DMS79 treated with DMSO at 0.1 percent for 48 hours (cell line): ENCODE data around the gene ZDHHC14.

Experiments
- DNase-seq: peaks from one replicate; lab custom pipeline; 2025; lab: John Stamatoyannopoulos, UW

The ZDHHC14 gene

DNA sequence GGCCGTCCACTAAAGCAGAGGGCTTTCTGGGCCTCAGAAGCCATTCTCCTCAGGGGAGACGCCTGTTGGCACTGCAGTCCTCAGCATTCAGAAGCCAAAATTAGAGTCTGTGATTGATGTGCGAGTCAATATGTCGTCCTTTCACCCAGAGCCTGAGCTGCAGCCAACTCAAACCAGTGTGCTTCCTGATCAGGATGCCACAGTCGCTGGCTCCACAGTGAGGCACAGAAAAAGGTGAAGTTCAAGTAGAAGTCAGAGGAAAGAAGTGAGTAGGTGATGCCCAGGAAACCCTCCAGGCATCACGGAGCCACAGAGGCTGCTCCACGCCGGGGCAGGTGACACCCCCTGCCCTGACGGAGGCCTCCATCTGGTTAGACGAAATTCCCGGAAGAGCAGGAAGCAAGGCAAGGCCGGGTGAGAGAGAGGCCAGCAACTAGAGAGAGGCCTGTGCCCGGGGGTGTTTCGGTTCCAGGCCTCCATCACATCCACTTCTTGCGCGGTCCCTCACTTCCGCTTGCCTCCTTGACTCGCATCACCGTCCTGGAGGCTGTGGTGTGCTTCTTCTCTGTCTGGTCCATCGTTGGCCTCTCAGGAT lies 264.3 kb downstream of the ZDHHC14 start:
- no peak for DNase-seq

DNA sequence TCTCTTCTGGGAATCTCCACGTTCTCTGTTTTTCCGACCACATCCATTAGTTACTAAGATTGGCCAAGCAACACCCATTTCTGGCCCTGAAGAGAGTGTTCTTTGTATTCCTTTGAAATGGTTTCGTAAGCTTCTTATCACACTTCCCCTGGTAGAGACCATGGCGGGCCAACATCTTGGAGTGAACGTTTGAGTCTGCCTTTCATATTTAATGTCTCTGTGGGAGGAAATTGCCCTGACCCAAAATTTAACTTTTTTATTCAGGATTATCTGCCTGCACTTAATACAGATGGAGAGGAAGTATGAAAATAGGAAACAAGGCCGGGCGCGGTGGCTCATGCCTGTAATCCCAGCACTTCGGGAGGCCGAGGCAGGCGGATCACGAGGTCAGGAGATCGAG lies 265.0 kb downstream of the ZDHHC14 start:
- no peak for DNase-seq

DNA sequence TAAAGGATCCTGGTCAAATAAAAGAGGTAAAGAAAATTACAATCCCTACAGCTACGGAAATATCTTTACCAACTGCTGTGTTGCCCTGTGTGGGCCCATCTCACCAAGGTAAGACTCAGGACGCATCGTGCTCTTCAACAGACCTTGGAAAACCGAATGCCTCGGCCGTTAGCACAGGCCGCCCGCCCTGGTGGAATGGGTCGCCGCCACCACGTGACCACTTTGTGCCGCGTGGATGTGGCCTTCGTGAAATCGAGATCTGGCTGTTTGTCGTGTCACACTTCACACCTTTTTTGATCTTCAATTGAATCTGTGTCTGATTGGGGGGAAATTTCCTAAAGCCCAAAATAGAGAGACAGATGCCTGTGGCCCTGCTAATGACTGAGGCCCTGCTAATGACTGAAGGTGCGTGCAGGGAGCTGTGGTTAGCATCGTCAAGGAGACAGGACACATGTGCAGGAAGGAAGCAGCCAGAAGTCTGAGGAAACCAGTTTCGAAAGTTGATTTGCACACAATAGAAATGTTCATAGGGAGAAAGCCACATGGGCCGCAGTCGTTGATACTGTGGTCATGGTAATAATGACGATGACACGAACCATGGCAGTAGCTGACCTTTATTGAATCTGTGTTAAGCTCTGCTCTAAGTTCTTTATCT lies 266.4 kb downstream of the ZDHHC14 start:
- no peak for DNase-seq

DNA sequence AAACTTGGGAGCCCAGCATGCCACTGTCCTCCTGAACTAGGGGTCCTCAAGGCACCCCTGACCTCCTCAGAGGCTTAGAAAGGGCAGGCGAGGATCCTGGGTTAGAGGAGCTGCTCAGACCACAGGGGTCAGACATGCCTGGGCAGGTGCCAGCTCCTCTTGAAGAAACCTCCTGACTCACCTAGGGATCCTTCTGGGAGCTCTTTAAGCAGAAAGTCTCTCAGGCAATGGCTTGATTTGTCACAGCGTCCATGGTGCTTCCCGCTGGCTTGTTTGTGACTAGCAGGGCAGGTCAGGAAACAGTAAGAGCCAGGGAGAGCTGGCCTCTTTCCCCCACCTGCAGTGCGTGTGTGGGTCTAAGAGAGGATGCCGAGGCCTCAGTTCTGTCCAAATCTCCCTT lies 267.6 kb downstream of the ZDHHC14 start:
- peak; percentile 86 for DNase-seq

DNA sequence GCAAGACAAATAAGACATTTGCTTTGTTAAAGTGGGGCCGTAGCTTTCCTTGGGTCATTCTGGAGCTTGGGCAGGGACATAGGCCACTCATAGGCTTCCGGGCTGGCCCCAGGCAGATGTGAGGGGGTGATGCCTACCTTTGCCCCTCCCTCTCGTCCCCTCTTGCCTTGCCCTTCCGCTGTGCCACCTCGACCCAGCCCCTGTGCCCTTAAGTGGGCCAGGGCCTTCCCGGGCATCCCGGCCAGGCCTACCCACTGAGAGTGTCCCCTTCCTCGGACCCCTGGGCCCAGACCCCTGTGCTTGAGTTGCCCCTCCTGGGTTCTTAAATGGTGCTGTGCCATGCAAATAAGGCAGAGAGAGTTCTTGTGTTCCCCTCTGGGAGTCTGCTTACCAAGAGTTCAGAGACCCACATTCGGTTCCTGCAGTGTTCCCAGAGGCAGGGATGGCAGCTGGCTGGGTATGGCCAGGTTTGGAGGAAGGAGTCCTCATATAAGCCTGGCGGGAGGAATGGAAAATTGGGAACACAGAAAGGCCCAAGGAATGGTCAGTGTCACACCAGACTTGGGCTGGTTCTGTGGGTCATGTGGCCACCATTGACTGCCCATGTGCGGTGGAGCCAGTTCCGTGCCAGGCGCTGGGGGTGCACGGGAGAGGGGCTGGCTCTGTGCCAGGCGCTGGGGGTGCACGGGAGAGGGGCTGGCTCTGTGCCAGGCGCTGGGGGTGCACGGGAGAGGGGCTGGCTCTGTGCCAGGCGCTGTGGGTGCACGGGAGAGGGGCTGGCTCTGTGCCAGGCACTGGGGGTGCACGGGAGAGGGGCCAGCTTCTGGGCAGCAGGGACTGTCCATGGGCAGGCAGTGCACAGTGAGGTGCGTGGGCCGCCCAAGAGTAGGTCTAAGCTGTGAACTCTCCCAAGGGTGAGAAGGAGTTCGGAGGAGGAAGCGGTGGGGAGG lies 268.6 kb downstream of the ZDHHC14 start:
- peak; percentile 65 for DNase-seq

DNA sequence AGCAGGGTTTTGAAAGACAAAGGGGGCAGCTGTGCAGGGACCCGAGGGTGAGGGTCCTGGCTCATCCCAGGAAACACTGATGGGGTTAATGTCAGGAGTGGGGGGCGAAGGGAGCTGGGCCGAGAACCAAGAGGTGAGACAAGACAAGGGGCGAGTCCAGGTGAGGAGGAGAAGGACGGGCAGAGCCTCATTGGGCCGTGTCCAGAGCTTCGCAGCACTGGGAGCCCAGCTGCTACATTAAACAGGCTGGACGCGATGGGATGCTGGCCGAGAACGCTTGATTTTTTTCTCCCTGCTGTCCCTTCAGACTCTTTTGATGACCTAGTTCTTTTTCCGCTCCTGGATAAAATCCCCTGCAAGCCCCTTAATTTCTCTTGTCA lies 269.3 kb downstream of the ZDHHC14 start:
- peak; percentile 65 for DNase-seq

DNA sequence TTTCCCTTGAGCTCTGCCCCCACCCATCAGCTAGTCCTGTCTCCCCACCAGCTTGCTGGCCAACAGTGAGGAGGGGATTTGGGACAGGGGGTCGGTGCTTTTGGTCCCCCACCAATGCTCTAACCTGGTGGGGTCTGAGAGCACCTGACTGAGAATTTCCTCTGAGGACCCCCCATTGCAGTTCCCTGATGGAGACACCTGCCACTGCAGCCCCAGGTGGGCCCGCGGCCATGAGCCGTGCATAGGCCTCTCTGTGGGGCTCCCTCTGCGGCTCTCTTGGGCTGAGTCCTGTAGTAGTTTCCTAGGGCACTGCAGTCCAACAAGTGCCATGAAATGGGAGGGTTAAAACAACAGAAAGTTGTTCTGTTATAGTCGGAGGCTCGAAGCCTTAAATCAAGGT lies 269.8 kb downstream of the ZDHHC14 start:
- no peak for DNase-seq

DNA sequence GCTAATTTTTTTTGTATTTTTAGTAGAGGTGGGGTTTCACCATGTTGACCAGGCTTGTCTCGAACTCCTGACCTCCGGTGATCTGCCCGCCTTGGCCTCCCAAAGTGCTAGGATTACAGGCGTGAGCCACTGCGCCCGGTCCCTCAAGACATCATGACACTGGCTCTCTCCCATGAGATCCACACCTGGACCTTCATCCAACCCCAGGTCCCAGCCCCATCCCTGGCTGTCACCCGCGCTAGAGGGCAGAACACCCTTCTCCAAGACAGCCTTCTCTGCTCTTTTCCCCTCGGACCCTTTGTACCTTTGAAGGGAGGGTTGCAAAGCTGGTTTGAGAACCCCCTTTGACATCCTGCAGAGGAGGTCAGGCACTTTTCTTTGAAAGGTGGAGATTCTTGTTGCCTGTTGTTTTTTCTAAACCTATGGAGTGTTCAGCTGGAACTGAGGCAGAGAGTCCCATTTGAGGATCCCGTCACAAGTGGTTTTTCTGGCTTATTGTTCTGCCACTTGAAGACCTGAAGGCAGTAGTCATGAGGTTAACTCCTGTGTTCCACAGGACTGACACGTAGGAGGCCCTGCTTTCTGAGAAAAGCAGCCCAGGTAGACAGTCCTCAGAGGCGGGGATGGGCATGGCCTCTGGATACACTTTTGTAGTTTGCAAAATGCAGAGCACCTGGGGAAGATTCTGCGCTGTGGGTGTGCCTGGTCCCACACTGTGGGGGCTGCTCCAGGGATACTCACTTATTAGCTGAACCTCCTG lies 270.9 kb downstream of the ZDHHC14 start:
- DNase-seq, result peak; percentile 52

DNA sequence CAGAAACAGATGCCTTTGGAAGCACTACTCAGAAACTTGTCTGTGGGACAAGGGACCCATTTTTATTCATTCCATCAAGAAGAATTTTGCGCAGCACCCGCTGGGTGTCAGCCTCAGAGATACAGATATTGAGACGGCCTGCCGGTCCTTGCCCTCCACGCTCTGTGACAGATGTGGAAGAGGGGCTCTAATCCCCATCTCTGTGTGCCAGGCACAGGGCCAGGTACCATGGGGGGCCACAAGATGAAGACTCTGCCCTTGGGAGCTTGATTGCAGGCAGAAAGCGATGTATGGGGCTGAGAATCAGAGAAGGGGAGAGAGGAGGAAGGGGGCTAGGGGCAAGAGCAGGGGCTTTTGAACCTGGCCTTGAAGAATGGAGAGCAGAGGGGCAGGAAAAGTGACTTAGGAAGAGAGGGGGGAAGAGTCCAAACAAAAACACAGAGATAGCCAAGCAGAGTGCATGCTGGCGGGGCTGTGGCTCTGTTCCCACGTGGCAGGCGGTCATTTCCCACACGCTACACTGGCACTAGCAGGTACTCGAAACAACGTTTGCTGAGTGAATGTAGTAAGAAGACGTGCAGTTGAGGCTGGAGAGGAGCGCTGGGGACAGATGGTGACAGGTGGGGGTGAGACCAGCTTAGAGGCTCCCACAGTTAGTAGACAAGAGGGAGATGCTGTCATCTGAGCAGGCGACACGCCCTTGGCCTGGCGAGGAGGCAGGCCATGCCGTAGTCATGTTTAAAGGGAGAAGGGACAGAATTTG lies 271.8 kb downstream of the ZDHHC14 start:
- DNase-seq, result no peak

DNA sequence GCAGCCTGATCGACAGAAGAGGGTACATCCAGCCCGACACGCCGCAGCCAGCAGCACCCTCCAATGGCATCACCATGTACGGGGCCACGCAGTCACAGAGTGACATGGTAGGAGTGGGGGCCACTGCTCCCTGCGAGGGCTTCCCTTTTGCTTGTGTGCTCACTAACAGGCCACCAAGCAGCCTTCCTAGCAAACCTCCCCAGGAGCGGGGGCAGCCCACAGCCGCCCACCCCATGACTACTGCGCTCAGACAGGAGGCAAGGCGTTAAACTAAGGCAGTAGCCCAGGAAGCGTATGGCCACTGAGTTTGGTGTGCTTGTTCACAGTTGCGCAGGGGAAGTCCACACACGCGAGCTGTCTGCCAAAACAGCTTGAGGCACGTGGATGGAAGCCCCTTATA lies 272.5 kb downstream of the ZDHHC14 start:
- no peak for DNase-seq

DNA sequence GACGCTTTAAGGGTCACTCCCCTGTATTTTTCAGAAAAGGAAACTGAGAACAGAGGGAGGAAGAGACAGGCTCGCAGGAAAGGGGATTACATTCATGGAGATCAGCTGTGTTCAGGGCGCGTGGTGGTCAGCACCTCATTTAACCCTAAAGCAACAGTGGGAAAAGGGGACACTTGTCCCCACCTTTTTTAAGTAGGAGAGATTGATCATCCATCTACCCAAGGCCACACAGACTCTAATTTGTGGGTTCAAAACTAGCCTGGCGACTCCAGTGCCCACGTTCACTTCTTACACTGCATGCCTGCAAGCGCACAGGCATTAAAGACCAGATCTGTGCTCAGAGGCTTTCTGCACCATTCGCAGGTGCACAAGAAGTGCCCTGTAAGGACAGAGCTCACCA lies 274.1 kb downstream of the ZDHHC14 start:
- no peak for DNase-seq

DNA sequence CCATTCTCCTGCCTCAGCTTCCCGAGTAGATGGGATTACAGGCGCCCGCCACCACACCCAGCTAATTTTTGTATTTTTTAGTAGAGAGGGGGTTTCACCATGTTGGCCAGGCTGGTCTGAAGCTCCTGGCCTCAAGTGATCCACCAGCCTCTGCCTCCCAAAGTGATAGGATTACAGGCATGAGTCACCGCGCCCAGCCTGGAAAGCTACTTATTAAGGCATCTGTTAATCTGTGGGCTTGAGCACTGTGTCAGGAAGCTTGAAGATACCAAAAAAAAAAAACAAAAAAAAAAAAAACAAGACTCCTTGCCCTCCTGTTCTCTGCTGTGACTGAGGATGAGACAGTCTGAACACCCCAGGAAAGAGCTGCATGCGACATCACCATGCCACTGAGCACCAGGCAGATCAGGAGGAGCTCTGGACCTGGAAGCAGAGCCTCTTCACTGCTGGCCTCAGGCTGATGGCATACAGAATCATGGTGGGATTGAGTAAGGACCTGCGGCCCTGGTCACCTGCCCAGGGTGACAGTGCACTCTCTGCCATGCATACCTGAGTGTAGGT lies 275.5 kb downstream of the ZDHHC14 start:
- DNase-seq, result no peak

DNA sequence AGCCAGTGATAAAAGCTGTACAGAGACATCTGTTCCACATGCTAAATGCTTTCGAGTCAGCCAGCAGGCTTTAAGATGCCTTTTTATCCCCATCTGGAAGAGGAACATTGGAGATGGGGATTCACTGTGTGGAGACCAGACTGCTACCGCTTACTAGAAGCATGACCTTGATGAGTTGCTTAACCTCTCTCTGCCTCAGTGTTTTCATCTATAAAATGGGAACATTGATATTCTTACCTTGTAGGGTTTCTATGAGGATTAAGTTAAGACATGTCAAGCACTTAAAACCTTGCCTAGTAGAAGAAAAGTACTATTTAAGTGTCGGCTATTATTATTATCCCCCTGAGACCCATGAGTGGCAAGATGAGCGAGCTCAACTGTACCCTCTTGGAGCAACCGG lies 276.8 kb downstream of the ZDHHC14 start:
- no peak for DNase-seq

DNA sequence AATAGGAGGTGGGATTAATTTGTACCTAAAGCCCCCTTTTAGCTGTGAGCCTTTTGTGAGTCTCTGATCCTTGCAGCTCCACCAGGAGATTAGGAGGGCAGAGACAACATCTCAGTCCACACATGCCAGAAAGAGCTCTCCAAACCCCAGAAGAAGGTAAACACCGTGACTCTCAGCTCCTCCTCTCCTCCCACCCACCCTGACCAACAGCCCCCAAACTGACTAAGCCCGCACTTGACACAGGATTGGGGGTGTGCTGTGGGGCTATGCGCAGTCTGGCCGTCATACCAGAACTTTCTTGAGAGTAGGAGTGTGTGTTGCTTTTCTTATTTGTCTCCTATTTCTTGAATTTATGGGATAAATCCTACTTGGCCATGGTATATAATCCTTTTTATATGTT lies 277.3 kb downstream of the ZDHHC14 start:
- DNase-seq, result no peak

DNA sequence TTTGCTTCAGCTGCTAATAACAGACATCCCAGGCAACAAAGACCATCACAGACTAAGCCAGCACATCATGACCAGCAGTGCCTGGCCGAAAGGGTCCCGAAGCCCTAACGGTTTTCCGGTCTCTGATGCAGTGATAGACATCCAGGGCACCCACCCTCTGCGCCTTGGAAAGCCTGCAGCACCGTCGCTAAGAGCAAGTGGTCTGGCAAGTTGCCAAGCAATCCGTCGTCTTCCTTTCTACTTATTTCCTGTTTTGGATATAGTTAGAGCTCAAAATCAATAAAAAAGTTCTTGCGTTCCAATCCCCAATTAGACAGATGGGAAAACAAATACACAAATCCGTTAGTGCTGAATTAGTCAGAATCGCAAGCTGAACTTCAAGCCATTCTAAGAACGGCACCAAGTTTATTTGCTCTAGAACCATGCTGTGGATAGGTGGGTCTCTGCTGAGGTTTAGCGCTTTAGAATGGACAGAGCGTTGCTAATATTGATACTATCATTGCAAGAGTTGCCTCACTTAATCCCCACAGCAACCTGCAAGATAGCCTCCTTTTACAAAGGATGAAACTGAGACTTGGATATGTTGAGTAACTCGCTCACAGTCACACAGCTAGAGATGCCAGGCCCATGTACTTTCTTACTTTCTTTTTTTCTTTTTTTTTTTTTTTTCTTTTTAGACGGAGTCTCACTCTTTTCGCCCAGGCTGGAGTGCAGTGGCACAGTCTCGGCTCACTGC lies 278.7 kb downstream of the ZDHHC14 start:
- DNase-seq, result no peak

DNA sequence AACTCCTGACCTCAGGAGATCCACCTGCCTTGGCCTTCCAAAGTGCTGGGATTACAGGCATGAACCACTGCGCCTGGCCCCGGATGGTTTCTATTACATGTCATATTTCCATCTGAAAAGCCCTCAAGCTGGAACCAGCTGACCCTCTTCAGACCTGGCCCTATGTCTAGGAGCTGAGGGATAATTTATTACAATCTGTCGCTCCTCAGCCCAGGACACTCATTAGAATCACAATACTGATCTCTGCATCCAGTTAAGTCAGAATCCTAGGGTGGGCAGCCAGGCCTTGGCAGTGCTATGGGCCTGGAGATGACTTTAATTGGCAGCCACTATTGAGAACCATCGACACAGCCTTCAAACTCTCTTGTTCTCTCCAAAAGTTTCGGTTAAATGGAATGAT lies 279.4 kb downstream of the ZDHHC14 start:
- DNase-seq, result no peak

DNA sequence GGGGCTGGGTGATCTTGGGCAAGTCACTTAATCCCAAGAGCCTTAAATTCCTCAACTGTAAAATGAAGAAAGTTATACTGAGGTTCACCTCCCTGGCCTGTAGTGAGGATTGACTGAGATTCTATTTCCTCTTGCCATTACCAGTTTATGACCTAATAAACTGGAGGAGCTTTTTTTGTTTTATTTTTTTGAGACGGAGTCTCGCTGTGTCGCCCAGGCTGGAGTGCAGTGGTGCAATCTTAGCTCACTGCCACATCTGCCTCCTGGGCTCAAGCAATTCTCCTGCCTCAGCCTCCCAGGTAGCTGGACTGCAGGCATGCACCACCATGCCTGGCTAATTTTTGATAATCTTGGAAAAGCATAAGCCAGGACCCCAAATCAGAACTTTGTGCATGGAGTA lies 280.7 kb downstream of the ZDHHC14 start:
- no peak for DNase-seq

DNA sequence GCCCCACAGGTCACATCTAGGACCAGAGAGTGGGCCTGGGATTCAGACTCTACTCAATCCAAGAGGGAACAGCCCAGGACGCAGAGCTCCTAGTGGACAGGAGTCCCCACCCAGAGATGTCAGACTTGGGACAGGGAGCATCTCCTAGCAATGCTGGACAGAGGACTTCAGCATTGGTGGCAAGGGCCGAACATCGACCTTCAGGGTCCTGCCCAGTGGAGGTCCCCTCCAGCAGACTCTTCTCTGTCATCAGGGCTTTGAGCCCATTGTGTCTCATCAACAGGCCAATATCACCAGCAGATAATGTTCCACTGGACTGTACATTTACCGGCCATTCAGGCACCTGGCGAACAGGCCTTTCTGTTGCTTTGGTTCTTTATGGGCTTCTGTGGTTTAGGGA lies 282.3 kb downstream of the ZDHHC14 start:
- no peak for DNase-seq

DNA sequence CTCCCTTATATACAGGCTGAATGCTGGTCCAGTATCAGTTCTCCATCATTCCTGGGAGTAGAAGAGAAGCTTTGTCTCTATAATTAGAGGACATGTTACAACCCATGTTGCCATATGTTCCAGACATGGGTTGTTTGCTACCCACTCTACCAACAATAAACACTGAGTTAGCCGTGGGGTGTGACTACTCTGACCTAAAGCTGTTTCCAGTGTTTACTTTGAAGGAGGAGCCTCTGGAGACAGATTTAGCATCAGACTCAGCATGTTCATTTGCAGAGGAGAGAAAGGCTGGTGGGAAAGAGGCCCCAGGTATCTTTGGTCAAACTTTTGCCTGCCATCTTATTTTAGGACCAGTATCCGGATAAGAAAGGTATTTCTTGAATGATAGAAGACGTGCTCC lies 284.2 kb downstream of the ZDHHC14 start:
- no peak for DNase-seq

DNA sequence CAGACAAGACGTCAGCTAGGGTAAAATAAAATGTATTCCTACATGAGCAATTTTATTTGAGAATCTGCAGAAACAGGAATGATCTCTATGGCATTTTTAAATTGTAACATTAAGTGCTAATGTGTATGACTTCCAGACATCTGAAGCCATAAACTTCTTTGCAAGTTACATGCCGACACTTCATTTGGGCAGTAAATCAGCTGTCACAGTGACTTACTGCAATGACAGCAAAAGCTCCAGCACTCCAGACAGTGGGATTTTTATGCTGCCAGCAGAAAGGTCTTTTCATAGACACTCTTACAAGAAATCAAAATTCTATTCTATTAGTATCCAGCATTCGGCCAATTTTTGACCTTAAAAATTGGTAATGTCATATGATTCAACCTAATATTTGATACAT lies 285.7 kb downstream of the ZDHHC14 start:
- no peak for DNase-seq
